Brain pericyte (primary cell): ENCODE data around the gene GYS2.
"Not testable (repeated sequence)": the region's sequence is repeated elsewhere in the genome, so short reads cannot be mapped to it uniquely, and the experiment has no call there.

Experiments used
- DNase-seq: peaks from one replicate; pipeline ENCODE4 v3.0.0-alpha.2; 2012; ENCODE audit warnings: low read depth, low spot score

Gene GYS2

DNA sequence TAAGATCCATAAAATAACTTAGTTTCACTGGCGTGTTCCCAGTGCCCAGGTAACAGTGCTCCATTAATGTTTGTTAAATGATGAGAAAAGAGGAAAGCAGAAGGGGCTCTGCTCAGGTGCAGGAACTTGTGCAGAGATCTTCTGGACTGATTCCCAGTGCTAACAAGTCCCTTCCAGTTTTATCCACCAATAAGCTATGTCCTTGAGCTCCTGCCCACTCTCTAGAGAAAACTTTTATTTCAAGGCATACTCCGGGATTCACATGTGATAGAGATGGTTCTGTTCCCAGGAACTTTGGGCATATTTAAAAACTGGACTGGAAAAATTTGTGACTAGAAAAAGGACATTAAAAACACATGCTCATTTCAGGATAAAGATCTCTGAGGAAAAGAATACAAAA is 1.9 kb downstream of the GYS2 start:
- DNase-seq: no peak

DNA sequence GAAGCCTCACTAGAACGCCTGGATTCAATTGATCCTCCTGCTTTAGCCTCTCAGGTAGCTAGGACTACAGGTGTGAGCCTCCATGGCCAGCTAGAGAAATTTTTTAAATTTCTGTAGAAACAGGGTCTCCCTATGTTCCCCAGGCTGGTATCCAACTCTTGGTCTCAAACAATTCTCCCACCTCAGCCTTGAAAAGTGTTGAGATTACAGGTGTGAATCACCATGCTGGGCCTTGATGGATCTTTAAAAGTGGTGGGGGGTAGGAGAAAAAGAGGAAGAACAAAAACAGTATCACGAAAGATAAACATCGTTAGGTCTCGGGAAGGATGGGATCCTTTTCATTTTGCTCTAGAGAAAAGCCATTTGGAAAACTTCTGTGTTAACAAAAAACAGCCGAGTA is 4.5 kb downstream of the GYS2 start:
- no peak for DNase-seq

DNA sequence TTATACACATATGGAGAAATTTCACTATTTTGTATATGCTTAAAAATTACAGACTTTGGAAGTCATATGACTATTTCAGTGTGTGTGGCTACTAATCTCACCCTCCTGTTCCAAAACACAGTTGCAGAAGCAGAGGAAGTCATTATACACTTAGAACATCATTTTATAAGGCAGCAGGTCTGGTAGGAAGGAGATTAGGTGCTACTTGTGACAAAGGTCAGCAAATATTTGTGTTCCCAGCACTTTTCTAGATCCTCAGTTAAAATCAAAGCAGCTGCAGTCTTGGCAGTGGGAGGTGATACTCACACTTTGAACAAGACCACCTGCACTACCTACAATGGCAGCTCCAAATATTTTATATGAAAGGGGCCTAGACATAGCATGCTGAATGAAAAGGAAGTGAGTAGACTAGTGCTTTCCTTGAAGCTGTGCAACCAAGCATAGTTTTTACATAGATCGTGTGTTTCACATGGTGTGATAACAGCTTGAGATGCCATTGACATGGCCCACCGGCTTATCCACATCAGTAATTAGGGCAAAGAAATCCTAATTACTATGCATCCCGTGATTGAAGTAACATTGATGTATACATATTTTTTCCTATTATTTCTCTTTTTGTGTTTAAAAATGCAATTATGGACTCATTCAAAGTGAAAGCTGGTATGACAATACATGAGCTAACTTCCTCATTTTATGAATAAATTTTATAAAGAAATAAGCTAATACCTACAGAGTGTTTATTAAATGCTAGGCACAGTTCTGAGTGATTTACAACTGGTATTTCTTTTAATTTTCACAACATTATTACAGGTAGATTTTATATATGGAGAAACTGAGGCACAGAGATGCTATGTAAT is 5.3 kb downstream of the GYS2 start:
- DNase-seq: no peak

DNA sequence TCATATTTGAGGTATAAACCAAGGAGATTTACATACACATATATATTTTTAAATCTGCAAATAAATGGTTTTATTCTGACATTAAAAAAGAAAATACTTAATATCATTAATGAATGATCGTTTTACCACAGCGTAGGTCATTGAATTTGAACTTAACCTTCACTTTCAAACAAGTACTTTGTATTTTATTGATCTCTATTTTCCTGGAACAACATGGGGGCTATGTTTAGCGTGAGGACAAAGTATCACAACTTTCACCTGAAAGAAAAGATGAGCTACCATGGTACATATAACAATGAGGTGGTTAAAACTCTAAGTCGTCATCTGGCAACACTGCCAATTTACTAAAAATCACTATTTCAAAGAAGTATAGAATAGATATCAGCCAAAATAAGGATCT is 6.0 kb downstream of the GYS2 start:
- no peak for DNase-seq

DNA sequence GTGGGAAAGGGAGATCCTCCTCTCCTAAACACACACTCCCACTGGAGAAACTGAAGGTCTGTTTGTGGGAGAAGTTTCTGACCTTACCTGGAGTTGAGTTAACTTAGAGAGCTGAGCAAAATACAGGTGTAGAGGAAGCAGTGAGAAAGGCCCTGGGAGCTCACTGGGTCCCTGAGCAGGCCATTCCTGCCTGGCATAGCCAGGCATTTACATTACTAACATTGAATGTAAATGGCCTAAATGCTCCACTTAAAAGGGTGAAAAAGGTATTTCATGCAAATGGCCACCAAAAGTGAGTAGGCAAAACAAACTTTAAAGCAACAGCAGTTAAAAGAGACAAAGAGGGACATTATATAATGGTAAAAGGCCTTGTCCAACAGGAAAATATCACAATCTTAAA is 9.3 kb downstream of the GYS2 start:
- not testable (repeated sequence) for DNase-seq

DNA sequence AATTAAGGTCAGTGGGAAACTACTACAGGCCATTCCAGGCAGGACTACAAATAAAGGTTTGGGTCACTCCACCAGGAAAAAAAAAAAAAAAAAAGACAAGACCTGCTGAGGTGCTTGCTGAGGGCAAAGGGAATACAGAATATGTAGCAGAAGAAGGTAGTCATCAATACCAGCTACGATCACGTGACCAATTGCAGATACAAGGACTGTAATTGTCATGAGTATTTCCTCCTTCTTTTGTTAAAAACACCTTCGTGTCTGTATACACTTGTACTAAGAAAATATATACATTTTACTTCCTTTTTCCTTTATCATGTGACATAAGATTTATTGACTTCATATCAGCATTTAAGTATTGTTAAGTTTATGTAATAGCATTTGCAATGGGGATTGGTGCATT is 19.2 kb downstream of the GYS2 start:
- no peak for DNase-seq

DNA sequence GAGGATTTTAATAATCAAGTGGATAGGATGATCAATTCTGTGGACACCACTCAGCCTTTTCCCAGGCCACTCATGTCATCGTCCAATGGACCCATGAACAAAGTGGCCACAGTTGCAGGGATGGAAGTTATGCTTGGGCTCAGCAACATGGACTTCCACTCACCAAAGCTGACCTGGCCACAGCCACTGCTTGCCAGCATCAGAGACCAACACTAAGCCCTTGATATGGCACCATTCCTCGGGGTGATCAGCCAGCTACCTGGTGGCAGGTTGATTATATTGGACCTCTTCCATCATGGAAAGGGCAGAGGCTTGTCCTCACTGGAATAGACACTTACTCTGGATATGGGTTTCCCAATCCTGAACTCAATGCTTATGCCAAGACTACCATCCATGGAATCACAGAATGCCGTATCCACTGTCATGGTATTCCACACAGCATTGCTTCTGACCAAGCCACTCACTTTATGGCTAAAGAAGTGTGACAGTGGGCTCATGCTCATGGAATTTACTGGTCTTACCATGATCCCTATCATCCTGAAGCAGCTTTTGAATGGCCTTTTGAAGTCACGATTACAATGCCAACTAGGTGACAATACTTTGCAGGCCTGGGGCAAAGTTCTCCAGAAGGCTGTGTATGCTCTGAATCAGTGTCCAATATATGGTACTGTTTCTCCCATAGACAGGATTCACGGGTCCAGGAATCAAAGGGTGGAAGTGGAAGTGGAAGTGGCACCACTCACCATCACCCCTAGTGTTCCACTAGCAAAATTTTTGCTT is 20.1 kb downstream of the GYS2 start:
- not testable (repeated sequence) for DNase-seq

DNA sequence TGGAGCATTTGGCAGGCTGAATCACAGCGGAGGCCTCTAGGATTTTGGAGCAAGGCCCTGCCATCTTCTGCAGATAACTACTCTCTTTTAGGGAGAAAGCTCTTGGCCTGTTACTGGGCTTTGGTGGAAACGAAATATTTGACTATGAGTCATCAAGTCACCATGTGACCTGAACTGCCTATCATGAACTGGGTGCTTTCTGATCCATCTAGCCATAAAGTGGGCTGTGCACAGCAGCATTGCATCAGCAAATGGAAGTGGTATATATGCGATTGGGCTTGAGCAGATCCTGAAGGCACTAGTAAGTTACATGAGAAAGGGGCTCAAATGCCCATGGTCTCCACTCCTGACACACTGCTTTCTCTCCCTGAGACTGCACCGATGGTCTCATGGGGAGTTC is 21.1 kb downstream of the GYS2 start:
- DNase-seq: no peak

DNA sequence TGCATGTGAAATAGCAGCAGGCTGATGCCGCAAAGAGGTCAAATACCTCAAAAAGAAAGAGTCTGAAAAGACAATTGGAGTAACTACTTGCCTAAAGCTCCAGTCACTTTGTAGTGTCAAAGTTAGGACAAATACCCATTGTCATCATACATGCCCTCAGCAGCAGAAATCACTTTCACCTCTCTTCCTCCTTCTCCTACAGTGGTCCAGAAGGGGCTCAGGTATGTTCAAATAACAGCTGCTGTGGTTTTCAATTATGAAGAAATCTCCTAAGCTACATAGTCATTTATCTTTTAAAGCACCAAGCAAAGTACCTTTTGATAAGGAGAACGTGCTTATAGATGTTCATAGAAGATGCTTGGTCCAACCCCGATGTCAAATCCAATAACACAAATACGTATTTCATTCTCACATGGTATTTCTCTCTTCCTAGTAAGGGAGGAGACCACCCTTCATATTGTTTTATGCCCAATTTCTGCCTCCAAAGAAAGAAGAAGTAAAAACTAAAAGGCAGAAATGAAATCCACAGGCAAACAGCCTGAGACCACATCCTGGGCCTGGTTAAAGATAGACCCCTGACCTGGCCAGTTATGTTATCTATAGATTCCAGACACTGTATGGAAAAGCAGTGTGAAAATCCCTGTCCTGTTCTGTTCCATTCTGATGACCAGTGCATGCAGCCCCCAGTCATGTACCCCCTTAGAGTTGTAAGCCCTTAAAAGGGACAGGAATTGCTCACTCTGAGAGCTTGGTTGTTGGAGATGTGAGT is 23.7 kb downstream of the GYS2 start:
- DNase-seq: no peak

DNA sequence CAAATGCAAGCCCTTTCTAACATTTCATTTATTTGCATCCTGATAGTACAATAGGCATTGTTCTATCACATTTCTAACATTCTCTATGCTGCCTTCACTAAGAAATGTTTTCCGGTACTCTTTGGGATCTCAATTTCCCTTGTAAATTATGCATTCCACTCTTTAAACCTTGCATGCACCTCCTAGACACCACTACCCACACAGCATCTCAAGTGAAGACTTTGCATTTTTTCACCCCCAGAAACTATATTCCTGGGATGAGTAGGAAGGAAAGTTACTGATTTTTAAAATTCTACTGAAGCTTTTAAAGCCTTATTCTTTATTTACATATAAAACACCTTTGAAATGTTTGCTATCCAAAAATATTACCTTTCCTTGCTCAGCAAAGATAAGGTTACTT is 27.1 kb downstream of the GYS2 start:
- DNase-seq: no peak

DNA sequence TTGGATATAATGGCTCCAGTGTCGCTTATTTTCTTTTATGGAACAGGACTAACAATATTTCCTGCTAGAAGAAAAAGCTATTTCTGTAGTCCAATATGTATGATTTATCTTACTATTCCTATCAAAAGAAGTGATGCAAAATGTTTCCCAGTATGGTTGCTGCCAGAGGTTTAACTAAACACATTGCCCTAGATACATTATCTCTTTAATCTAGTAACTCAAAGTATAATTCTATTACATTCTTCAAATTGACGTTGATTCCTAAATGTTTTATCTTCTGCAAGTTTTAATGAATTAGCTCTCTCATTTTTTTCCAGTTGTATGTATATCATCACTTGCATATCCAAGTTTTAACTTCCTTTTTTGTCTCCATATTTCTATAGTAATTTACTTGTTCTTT is 28.2 kb downstream of the GYS2 start:
- no peak for DNase-seq

DNA sequence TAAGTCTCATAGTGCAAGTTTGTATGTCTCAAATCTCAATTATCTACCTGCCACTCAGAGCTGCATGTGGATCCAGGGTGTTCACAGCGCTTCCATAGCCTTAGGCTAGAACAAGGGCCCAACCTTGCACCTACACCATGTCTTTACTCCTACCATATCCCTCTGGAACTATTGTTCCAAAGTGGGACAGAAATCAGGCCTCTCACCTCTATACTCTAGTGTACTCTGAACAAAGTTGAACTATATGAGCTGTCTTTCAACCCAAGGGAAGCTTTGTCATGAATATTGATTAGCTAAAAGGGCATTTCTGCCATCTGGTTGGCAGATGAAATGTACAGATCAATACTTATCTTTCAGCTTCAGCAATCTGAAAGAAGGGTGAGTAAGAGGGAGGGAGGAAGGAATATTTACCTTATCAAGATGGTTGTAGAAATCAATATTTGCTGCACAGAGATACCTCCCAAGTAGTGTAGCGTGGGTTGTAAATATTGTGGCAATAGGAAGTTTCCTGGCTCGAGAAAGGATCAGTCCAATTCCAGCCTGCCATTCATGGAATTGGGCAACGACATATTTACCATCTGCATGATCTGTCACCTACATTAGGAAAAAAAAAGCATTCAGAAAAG is 30.8 kb downstream of the GYS2 start:
- DNase-seq: no peak

DNA sequence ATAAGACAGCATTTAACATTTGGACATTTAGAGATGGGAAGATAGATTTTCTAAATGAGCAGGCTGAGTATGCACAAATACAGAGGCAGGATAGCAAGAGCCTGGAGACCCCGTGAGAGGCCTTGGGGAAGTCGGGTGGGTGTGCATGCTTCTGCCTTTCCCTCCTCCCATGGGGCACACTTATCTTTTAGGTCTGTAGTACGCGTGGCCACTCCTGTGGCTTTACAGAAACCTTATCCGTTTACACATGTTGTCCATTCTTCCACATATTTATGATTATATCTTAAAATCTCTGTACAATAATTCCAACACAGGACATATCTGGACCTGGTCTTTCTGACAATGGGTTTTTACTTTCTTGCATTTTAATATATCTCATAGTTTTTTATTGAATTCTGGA is 33.6 kb downstream of the GYS2 start:
- DNase-seq: no peak

DNA sequence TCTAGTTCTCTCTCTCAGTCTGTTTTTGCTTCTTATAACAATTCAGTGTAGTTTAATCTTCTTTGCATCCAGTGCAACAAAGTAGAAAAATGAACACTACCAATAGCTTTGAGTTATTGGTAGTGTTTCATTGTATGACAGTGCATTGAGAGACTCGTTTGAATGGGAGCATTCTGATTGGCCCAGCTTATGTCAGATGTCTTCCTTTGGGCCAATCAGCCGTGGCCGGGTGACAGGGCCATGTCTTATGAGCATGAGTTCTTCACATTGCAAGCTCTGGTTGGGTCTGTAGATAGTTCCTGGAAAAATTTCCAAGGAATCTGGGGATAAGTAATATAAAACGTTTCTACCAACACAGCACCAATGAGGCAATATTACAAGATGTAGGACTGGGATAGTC is 36.5 kb downstream of the GYS2 start:
- no peak for DNase-seq

DNA sequence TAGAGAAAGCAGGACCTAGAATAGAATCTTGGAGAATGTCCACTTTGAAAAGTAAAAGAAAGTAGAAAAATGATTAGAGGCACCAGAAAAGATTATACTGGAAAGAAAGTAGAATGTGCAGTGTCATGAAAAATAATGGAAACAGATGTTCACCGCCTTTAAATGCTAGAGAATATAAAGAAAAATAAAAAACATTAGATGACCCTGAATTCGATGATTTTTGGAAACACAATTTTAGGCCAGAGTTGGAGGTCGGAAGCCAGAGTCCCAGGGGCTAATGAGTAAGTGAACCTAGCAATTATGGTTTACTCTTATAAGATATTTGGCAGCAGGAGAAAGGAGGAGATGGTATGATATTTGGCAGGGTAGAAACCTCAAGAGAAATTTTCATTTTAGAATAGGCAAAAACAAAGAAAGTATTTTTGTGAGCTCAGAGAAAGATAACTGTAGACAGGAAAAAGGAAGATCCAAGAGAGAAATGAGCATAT is 37.7 kb downstream of the GYS2 start:
- DNase-seq: no peak

DNA sequence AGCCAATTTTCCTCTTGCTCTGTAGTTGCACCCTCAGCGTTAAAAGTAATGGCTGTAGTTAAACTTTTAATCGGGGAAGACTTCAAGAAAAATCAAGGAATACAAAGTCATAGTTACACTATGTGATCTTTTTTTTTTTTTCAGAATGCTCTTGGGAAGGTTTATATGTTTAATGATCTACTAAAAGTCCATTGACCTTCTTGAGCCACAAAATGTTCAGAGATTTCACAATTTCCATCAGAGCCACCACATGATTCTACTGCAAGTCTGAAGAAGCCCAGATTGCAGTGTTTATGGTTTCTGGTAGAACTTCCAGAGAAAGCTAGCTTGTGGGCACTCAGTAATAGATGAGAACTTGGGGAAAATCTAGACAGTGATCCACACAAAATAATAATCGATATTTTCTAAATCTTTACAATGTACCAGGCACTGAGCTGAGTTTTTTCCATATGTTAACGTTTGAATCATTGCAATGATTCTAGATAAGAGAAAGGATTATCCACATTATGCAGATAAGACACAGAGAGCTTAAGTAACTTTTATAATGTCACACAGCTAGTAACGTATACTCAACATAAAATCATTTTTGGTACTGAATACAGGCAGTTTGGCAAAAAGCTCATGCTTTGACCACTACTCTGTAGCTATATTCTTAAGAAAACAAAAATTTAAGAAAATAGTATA is 38.3 kb downstream of the GYS2 start:
- no peak for DNase-seq

DNA sequence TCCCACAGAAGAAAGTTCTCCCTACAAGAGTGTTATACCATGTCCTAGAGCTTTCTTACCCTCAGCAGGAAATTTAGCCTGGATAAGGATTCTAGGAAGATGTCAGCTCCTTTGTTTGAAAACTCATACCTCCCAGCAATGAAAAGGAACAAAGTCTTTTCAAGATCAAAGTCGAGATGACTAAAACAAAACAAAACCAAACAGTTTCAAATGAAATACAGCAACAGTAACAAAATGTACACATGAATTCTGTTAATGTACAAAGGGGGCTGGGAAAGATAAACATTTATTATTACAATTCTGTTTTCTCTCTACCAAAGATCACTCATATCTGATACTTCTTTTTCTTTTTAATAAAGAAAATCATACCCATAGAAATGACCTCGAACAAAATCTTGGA is 41.8 kb downstream of the GYS2 start:
- no peak for DNase-seq

DNA sequence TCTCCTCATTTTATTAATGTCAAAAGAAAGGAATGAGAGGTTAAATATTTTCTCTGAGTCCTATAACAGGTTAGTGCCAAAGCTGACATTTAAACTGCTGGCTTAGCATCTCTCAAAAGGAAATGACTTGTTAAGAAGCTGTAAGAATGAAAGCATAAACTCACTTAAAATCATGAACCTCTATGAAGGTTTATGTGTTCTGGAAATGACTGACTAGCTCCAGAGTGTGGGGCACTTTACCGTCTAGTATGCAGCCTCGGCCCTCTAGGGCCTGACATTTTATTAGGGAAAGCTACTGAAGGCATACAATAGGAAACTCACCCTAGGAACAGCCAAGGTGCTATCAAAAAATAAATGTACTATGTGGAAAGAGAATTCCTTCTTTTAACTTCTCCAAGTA is 43.5 kb downstream of the GYS2 start:
- DNase-seq: no peak

DNA sequence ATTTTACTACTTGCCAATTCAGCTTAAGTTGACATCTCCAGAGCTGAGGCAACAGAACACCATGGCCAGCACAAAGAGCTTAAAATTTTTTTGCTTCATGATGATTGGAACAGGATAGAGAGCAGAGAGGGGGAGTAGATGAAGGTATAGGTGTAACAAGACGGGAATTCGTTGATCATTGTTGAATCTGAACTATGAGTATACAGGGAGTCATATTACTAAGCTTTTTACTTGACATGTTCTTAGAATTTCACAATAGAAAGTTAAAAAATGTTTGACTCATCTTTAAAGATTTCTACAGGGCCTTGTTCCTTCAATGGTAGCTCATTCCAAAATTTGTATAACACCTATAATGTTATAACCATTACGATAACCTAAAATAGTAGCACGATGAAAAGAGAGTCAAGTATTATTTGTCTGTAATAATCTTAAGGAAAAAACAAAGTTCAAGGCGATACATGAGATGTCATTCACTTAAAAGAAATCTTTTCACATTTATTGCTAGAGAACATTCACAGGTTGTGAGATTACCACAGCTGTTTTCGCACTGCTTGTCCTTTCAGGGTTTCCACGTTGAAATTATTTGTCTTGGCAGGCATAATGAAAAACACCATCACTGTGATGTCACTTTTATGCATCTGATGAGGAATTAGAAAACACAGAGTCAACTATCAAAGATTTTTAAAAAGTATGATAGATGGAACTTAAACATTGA is 44.6 kb downstream of the GYS2 start:
- DNase-seq: peak; percentile 33

DNA sequence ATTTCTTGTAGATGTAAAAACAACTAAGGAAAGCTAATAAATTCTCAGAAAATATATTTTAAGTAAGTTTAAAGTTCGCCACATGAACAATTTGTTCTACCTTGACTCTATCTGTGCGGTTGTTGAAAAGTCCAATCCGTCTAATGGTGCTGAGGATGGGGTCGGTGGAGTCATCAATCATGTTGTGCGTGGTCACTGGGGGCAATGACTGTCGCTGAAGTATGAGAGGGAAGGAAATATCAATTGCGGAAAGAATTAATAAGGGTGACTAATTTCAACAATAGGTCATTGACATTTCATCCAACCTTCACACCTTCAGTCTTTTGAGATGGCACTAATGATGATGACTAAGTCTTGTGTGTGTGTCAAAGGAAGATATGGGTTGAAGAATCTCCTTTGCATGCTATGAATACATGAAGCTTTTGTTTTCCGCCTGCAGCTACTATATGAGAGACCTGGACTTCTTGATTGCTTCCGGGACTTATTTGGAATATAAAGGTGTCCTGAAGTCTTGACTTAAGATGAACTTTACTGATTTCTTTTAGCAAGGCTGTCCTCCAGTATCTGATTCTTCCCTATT is 46.5 kb downstream of the GYS2 start:
- no peak for DNase-seq
